Measurements from ENCODE around the gene CCDC121.

CCDC121 gene

GRCh38 chr2:27638037-27638637, 9.3 kb upstream of the CCDC121 start:
- ATAC-seq: peak; percentile 31; the same call in 2 of the 3 replicates

GRCh38 chr2:27636766-27637165, 8.0 kb upstream of the CCDC121 start:
- TF ChIP-seq CSDC2 (CRISPR knock-in tag; IDR thresholded peaks at IDR 0.05): no peak
- TF ChIP-seq GLIS3 (CRISPR knock-in tag; IDR thresholded peaks at IDR 0.05): no peak
- TF ChIP-seq SNAI2 (CRISPR knock-in tag; IDR thresholded peaks at IDR 0.05): no peak
- TF ChIP-seq TSHZ2 (CRISPR knock-in tag; IDR thresholded peaks at IDR 0.05): no peak
- TF ChIP-seq ZC3H10 (CRISPR knock-in tag; IDR thresholded peaks at IDR 0.05): no peak
- no peak for TF ChIP-seq POU6F1 (CRISPR knock-in tag; IDR thresholded peaks at IDR 0.05; ENCODE audit: borderline replicate concordance, low read depth)
- no peak for TF ChIP-seq ESRRG (CRISPR knock-in tag; IDR thresholded peaks at IDR 0.05)
- TF ChIP-seq PATZ1 (CRISPR knock-in tag; IDR thresholded peaks at IDR 0.05; ENCODE audit: borderline replicate concordance): no peak
- TF ChIP-seq ZNF8 (CRISPR knock-in tag; IDR thresholded peaks at IDR 0.05): no peak
- TF ChIP-seq TCF4 (CRISPR knock-in tag; IDR thresholded peaks at IDR 0.05; ENCODE audit: borderline replicate concordance): no peak
- TF ChIP-seq CSRNP3 (CRISPR knock-in tag; IDR thresholded peaks at IDR 0.05): no peak
- TF ChIP-seq ISL1 (CRISPR knock-in tag; IDR thresholded peaks at IDR 0.05): no peak
- no peak for TF ChIP-seq TOX (CRISPR knock-in tag; IDR thresholded peaks at IDR 0.05; ENCODE audit: borderline replicate concordance)
- no peak for TF ChIP-seq PPARA (CRISPR knock-in tag; IDR thresholded peaks at IDR 0.05; ENCODE audit: borderline replicate concordance)
- ATAC-seq: no peak

More at GRCh38 chr2:27638037-27638637, 9.3 kb upstream of the CCDC121 start:
- TF ChIP-seq ZFP3 (CRISPR knock-in tag; IDR thresholded peaks at IDR 0.05): no peak
- no peak for TF ChIP-seq ZFP30 (CRISPR knock-in tag; IDR thresholded peaks at IDR 0.05)
- TF ChIP-seq RARB (CRISPR knock-in tag; IDR thresholded peaks at IDR 0.05): no peak
- no peak for TF ChIP-seq ARNTL (CRISPR knock-in tag; IDR thresholded peaks at IDR 0.05; ENCODE audit: borderline replicate concordance, low read depth)
- TF ChIP-seq ZNF8 (CRISPR knock-in tag; IDR thresholded peaks at IDR 0.05): no peak
- no peak for TF ChIP-seq SNAI2 (CRISPR knock-in tag; IDR thresholded peaks at IDR 0.05)
- no peak for TF ChIP-seq TSHZ2 (CRISPR knock-in tag; IDR thresholded peaks at IDR 0.05)
- TF ChIP-seq ZNF70 (CRISPR knock-in tag; IDR thresholded peaks at IDR 0.05): no peak
- TF ChIP-seq PATZ1 (CRISPR knock-in tag; IDR thresholded peaks at IDR 0.05; ENCODE audit: borderline replicate concordance): no peak

Measured in SK-N-SH treated with all-trans-retinoic acid at 6 μM for 48 hours (cell line).